ENCODE results near the gene UBXN1.

Gene UBXN1

GRCh38 chr11:62725646-62726045 is 46.8 kb upstream of the UBXN1 start:
- Histone ChIP-seq H3K4me3 (ENCODE audit: low read length) (peak overlapping the region; percentile 90), H3K4me1 (ENCODE audit: control insufficient read depth, low read length) (peaks cover 24% of the 10 kb centered on the region), H4K20me1 (ENCODE audit: control insufficient read depth, insufficient read depth, low read depth, low read length) (peaks cover 25% of the 10 kb centered on the region), H3K27ac (ENCODE audit: low read depth, low read length) (peak overlapping the region; percentile 92), H3K9me2 (replicated peaks; ENCODE audit: control insufficient read depth, low read length) (no peaks in the 10 kb centered on the region), H3K9me3 (ENCODE audit: control insufficient read depth, insufficient read depth, low read length) (no peaks in the 10 kb centered on the region), H3F3A (ENCODE audit: control insufficient read depth, insufficient read depth) (no peaks in the 10 kb centered on the region; the same call in 1 of the 2 replicates), H3K36me3 (ENCODE audit: control insufficient read depth, low read length) (peaks cover 75% of the 10 kb centered on the region), H3K27me3 (ENCODE audit: control insufficient read depth, low read length) (no peaks in the 10 kb centered on the region), H3K4me2 (ENCODE audit: low read length) (peak overlapping the region; percentile 85), H3K79me2 (ENCODE audit: control insufficient read depth, low read length) (peaks cover 88% of the 10 kb centered on the region)
- TF ChIP-seq, protein P1, sequence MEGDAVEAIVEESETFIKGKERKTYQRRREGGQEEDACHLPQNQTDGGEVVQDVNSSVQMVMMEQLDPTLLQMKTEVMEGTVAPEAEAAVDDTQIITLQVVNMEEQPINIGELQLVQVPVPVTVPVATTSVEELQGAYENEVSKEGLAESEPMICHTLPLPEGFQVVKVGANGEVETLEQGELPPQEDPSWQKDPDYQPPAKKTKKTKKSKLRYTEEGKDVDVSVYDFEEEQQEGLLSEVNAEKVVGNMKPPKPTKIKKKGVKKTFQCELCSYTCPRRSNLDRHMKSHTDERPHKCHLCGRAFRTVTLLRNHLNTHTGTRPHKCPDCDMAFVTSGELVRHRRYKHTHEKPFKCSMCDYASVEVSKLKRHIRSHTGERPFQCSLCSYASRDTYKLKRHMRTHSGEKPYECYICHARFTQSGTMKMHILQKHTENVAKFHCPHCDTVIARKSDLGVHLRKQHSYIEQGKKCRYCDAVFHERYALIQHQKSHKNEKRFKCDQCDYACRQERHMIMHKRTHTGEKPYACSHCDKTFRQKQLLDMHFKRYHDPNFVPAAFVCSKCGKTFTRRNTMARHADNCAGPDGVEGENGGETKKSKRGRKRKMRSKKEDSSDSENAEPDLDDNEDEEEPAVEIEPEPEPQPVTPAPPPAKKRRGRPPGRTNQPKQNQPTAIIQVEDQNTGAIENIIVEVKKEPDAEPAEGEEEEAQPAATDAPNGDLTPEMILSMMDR (IDR thresholded peaks at IDR 0.05; ENCODE audit: low read depth, low read length, poor library complexity, severe bottlenecking): no peak
- TF ChIP-seq EZH2phosphoT487 (IDR thresholded peaks at IDR 0.05; ENCODE audit: borderline replicate concordance, low read length): no peak

DNA sequence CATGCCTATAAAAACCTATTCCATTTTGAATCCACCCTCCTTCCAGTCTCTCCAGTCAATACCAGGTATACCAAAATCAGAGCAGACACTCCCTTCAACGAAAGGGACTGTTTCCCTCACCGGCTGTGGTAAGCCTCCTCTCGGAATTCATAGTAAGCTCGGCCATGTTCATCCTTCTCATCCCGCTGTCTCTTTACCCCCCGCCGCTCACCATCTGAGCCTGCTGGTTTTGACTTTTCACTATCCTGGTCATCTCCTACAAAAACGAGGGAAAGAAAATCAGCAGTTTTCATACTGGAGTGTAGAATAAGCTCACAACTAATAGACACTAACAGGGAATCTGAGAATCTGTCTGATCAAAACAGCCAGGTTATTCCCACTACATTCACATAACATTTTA is 45.3 kb upstream of the UBXN1 start:
- H3K36me3 ChIP-seq (ENCODE audit: control insufficient read depth, low read length): peaks cover 83% of the 10 kb centered on the region
- H3F3A ChIP-seq (ENCODE audit: control insufficient read depth, insufficient read depth): no peaks in the 10 kb centered on the region; the same call in 1 of the 2 replicates
- H3K4me3 ChIP-seq (ENCODE audit: low read length): peak overlapping the region; percentile 90
- H3K27ac ChIP-seq (ENCODE audit: low read depth, low read length): no peak overlapping the region
- H3K4me1 ChIP-seq (ENCODE audit: control insufficient read depth, low read length): peaks cover 14% of the 10 kb centered on the region
- H3K79me2 ChIP-seq (ENCODE audit: control insufficient read depth, low read length): peaks cover 86% of the 10 kb centered on the region
- TF ChIP-seq, protein P1 (IDR thresholded peaks at IDR 0.05; ENCODE audit: low read depth, low read length, poor library complexity, severe bottlenecking): no peak
- TF ChIP-seq EZH2phosphoT487 (IDR thresholded peaks at IDR 0.05; ENCODE audit: borderline replicate concordance, low read length): no peak
- peak overlapping the region; percentile 85 for H3K4me2 ChIP-seq (ENCODE audit: low read length)
- no peaks in the 10 kb centered on the region for H3K9me3 ChIP-seq (ENCODE audit: control insufficient read depth, insufficient read depth, low read length)
- no peaks in the 10 kb centered on the region for H3K27me3 ChIP-seq (ENCODE audit: control insufficient read depth, low read length)
- H3K9me2 ChIP-seq (replicated peaks; ENCODE audit: control insufficient read depth, low read length): no peaks in the 10 kb centered on the region
- peaks cover 25% of the 10 kb centered on the region for H4K20me1 ChIP-seq (ENCODE audit: control insufficient read depth, insufficient read depth, low read depth, low read length)

DNA sequence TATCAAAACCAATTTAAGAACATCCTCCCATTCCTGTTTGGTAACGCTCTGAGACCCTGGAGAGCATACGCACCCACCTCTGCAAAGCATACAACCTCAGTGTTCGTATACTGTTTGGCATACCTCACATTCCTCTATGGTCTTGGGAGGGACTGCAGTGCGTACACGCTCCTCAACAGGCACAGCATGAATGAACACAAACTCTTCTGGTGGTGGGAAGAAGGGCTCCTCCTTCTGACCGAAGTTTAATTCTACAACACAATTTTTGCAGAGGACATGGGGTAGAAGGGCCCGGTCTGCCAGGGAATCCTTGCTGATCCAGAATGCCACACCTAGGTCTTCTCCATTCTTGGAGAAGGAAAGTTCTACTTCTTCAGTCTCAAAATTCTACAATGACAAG is 43.1 kb upstream of the UBXN1 start:
- peaks cover 14% of the 10 kb centered on the region for H3K4me1 ChIP-seq (ENCODE audit: control insufficient read depth, low read length)
- peaks cover 98% of the 10 kb centered on the region for H3K36me3 ChIP-seq (ENCODE audit: control insufficient read depth, low read length)
- H3F3A ChIP-seq (ENCODE audit: control insufficient read depth, insufficient read depth): 0 out of 2 replicates have a peak, but pooled peaks cover 5% of the 10 kb centered on the region
- H3K9me2 ChIP-seq (replicated peaks; ENCODE audit: control insufficient read depth, low read length): no peaks in the 10 kb centered on the region
- H3K79me2 ChIP-seq (ENCODE audit: control insufficient read depth, low read length): peaks cover 91% of the 10 kb centered on the region
- TF ChIP-seq, protein P1 (IDR thresholded peaks at IDR 0.05; ENCODE audit: low read depth, low read length, poor library complexity, severe bottlenecking): no peak
- TF ChIP-seq EZH2phosphoT487 (IDR thresholded peaks at IDR 0.05; ENCODE audit: borderline replicate concordance, low read length): no peak
- no peaks in the 10 kb centered on the region for H3K27me3 ChIP-seq (ENCODE audit: control insufficient read depth, low read length)
- no peaks in the 10 kb centered on the region for H3K9me3 ChIP-seq (ENCODE audit: control insufficient read depth, insufficient read depth, low read length)
- no peak overlapping the region for H3K27ac ChIP-seq (ENCODE audit: low read depth, low read length)
- H3K4me3 ChIP-seq (ENCODE audit: low read length): no peak overlapping the region
- H3K4me2 ChIP-seq (ENCODE audit: low read length): no peak overlapping the region
- peaks cover 25% of the 10 kb centered on the region for H4K20me1 ChIP-seq (ENCODE audit: control insufficient read depth, insufficient read depth, low read depth, low read length)

Data from DOHH2 (cell line).